OCI-LY1 (cell line): Measurements from ENCODE around the gene SLC12A8.

Experiments used
- CTCF ChIP-seq: fragments of 200-600 bp; sonication (generic), shearing (Covaris generic); IDR thresholded peaks from 2 replicates; pipeline ENCODE4 v1.5.1; 2017; ENCODE audit warnings: mild to moderate bottlenecking, antibody characterized with exemption, low read length, moderate library complexity, mixed read lengths
- EZH2 ChIP-seq: fragments of 200-600 bp; sonication (generic), shearing (Covaris generic); IDR thresholded peaks from 2 replicates; pipeline ENCODE4 v1.8.0; 2017; ENCODE audit warnings: borderline replicate concordance, mixed run types, mild to moderate bottlenecking, antibody characterized with exemption, low read length, moderate library complexity, mixed read lengths

DNA sequence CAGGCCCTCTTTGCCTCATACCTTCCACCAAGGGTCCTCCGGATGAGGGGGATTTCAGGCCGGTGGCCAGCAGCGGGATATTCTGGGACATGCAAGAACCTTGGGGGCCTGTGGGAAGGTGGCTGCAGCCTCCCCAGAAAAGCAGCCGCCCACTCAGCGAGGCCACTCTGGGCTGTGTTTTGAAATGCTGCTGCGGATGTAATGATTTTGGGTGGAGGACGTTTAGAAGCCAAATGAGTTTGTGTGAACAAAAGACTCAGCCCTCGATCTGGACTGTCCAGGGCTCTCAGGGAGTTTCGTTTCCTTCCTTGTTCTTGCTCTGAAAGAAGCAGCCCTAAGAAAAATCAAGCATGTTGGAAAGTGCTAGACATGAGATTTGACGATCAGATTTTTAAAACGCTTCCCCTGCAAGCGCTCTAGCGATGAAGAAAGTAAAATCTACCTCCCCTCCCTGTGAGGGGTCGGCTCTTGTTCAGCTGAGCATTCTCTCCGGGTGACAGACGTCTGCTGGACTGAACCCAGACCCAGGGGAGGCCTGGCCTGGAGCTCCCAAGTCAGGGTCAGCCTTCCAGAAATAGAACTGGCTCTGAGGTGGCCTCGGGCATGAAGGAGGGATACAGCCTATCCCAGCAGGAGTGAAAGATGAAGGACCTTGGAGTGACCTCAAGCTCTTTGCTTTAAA, 169.7 kb downstream of the SLC12A8 start:
- no peak for TF ChIP-seq CTCF
- no peak for TF ChIP-seq EZH2
